ENCODE data around the gene SPP1. TPM values are rescaled to one million over a fixed set of nuclear protein-coding genes. Genes with fewer than 3 reads are reported as not detected.

Gene SPP1
- total and polyA plus RNA-seq, 10 of the 15 experiments (the other 5 are each of a cell fraction or from before 2014, with no cell fraction given), result 0.05 to 1.1 (median 0.39) TPM; not detected in 6

DNA sequence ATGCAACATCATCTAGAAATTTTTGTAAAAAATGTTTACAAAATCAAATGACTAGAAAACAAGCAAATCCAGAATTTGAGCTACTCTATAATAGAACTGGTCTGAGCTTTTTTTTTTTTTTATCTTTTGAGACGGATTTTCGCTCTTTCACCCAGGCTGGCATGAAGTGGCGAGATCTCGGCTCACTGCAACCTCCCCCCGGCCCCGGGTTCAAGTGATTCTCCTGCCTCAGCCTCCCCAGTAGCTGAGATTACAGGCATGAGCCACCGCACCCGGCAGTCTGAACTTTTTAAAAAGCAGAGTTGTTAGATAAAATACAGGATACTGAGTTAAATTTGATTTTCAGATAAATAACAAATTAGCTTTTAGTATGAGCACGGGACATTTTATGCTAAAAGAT lies 11.0 kb downstream of the SPP1 start (continued):
- TF ChIP-seq TCF7 (IDR thresholded peaks at IDR 0.05; ENCODE audit: borderline replicate concordance) (no peak), PAX8 (IDR thresholded peaks at IDR 0.05) (no peak), NR2C1 (IDR thresholded peaks at IDR 0.05) (no peak), YBX1 (IDR thresholded peaks at IDR 0.05) (no peak), CEBPB (IDR thresholded peaks at IDR 0.05; ENCODE audit: borderline replicate concordance in 1 of 2, low read depth in 2 of 2, low read length in 2 of 2) (no peak), POLR2AphosphoS2 (IDR thresholded peaks at IDR 0.05; ENCODE audit: low read depth, low read length) (no peak), NFYA (IDR thresholded peaks at IDR 0.05; ENCODE audit: borderline replicate concordance, low read depth, low read length) (no peak), RUNX3 (IDR thresholded peaks at IDR 0.05; ENCODE audit: low read length) (no peak), TAF1 (IDR thresholded peaks at IDR 0.05; ENCODE audit: borderline replicate concordance, low read depth, low read length) (no peak), POLR2AphosphoS5 (IDR thresholded peaks at IDR 0.05; ENCODE audit: low read length) (no peak), SREBF1 (IDR thresholded peaks at IDR 0.05; ENCODE audit: low read length) (no peak), MEF2A (IDR thresholded peaks at IDR 0.05; ENCODE audit: insufficient read depth, low read depth, low read length) (no peak), CBX3 (IDR thresholded peaks at IDR 0.05; ENCODE audit: borderline replicate concordance, low read depth) (no peak)

DNA sequence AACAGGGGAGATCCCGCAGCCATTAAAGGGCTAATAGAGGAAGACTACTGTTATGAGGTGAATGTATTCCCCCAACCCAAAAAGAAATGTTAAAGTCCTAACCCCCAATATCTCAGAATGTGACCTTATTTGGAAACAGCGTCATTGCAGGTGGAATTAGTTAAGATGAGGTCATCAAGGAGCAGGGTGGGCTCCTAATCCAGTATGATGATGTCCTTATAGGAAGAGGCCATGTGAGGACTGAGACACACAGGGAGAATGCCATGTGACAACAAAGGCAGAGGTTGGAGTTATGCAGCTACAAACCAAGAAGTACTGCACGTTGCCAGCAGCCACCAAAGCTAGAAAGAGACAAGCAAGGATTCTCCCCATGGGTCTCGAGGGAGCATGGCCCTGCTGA lies 14.3 kb downstream of the SPP1 start:
- Histone ChIP-seq H3K4me3 (no peak overlapping the region), H3K79me2 (ENCODE audit: control insufficient read depth, insufficient read depth, low read length) (no peaks in the 10 kb centered on the region), H3K9ac (ENCODE audit: control insufficient read depth, insufficient read depth, low read length) (no peak overlapping the region), H3K4me2 (ENCODE audit: control insufficient read depth, insufficient read depth) (no peak overlapping the region), H3K36me3 (ENCODE audit: control insufficient read depth in 2 of 2, insufficient read depth in 2 of 2, low read length in 1 of 2) (no peaks in the 10 kb centered on the region), H4K20me1 (ENCODE audit: control insufficient read depth, insufficient read depth) (no peaks in the 10 kb centered on the region), H3K9me3 (replicated peaks; ENCODE audit: control insufficient read depth, insufficient read depth, low read length) (no peaks in the 10 kb centered on the region), H3K4me1 (ENCODE audit: control insufficient read depth, insufficient read depth, low read length) (no peaks in the 10 kb centered on the region), H2AFZ (ENCODE audit: control insufficient read depth, low read depth, low read length) (no peak overlapping the region), H3K27me3 (replicated peaks in 1 of 2; ENCODE audit: control insufficient read depth in 2 of 2, insufficient read depth in 2 of 2, low read length in 1 of 2) (no peaks in the 10 kb centered on the region), H3K27ac (ENCODE audit: control insufficient read depth, insufficient read depth) (no peak overlapping the region)
- RAD21 ChIA-PET (ENCODE audit: unreplicated experiment), result no interaction called here
- POLR2A ChIA-PET, result no interaction called here
- FAIRE-seq, result no peak
- no TSS peak for BruUV-seq (replicated peaks)
- 52% methylated on average over 4 of the region's 4 CpGs for WGBS (ENCODE audit: insufficient coverage, insufficient replicate concordance, low lambda C conversion rate, missing lambda C conversion rate)
- DNase-seq (ENCODE audit: low read depth, low spot score), result no peak
- intact Hi-C loops (cut with micrococcal nuclease; ENCODE audit: unreplicated experiment) (no loop called here), in situ Hi-C loops (cut with MboI) (no loop called here)
- SMC1A ChIA-PET (ENCODE audit: uncharacterized antibody, unreplicated experiment), result interaction anchor here (1.0 to 1.2 kb wide), 2 partner anchors 9 to 12 kb away, joined by 3 read pairs; no protein-coding TSS in a partner anchor
- TF ChIP-seq JUNB (IDR thresholded peaks at IDR 0.05) (no peak), KDM1A (IDR thresholded peaks at IDR 0.05; ENCODE audit: borderline replicate concordance) (no peak), PML (IDR thresholded peaks at IDR 0.05; ENCODE audit: low read length) (no peak), CBX3 (IDR thresholded peaks at IDR 0.05; ENCODE audit: borderline replicate concordance, low read depth) (no peak), FOS (IDR thresholded peaks at IDR 0.05; ENCODE audit: borderline replicate concordance, extremely low read depth, insufficient read length) (no peak)
- TF ChIP-seq, protein P1, sequence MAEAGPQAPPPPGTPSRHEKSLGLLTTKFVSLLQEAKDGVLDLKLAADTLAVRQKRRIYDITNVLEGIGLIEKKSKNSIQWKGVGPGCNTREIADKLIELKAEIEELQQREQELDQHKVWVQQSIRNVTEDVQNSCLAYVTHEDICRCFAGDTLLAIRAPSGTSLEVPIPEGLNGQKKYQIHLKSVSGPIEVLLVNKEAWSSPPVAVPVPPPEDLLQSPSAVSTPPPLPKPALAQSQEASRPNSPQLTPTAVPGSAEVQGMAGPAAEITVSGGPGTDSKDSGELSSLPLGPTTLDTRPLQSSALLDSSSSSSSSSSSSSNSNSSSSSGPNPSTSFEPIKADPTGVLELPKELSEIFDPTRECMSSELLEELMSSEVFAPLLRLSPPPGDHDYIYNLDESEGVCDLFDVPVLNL (IDR thresholded peaks at IDR 0.05; ENCODE audit: low read depth, low read length), result no peak
- TF ChIP-seq, protein P2, sequence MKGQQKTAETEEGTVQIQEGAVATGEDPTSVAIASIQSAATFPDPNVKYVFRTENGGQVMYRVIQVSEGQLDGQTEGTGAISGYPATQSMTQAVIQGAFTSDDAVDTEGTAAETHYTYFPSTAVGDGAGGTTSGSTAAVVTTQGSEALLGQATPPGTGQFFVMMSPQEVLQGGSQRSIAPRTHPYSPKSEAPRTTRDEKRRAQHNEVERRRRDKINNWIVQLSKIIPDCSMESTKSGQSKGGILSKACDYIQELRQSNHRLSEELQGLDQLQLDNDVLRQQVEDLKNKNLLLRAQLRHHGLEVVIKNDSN (IDR thresholded peaks at IDR 0.05; ENCODE audit: borderline replicate concordance, extremely low read length, insufficient read depth, low read depth, low read length), result no peak
- no peak for ATAC-seq
- CTCF ChIA-PET, result interaction anchor here (1.7 kb wide), 1 partner anchor 137 kb away, joined by 3 read pairs; no protein-coding TSS in a partner anchor

Measured in GM12878 (cell line).